Activated T-cell treated with anti-CD3 and anti-CD28 coated beads, Interleukin-2, amount 50 U/mL, for 24 hours (primary cell): Measurements from ENCODE around the gene TMEM184A.

ENCODE experiments used
- DNase-seq: peaks from one replicate; pipeline ENCODE4 v3.0.0-alpha.2; 2020
- H3K27ac Mint-ChIP-seq: 2 replicates; pipeline ENCODE4 v1.8.0; 2020; ENCODE audit warnings: mild to moderate bottlenecking, mixed read lengths
- H3K27me3 Mint-ChIP-seq: 2 replicates; pipeline ENCODE4 v1.8.0; 2020; ENCODE audit warnings: mixed read lengths
- H3K36me3 Mint-ChIP-seq: 2 replicates; pipeline ENCODE4 v1.8.0; 2020; ENCODE audit warnings: low read depth, mixed read lengths
- H3K4me1 Mint-ChIP-seq: 2 replicates; pipeline ENCODE4 v1.8.0; 2020; ENCODE audit warnings: low read depth, mixed read lengths
- H3K4me3 Mint-ChIP-seq: 2 replicates; pipeline ENCODE4 v1.8.0; 2020; ENCODE audit warnings: mild to moderate bottlenecking, moderate library complexity, mixed read lengths
- H3K9me3 Mint-ChIP-seq: 2 replicates; pipeline ENCODE4 v1.8.0; 2020; ENCODE audit warnings: mixed read lengths

TMEM184A gene

DNA sequence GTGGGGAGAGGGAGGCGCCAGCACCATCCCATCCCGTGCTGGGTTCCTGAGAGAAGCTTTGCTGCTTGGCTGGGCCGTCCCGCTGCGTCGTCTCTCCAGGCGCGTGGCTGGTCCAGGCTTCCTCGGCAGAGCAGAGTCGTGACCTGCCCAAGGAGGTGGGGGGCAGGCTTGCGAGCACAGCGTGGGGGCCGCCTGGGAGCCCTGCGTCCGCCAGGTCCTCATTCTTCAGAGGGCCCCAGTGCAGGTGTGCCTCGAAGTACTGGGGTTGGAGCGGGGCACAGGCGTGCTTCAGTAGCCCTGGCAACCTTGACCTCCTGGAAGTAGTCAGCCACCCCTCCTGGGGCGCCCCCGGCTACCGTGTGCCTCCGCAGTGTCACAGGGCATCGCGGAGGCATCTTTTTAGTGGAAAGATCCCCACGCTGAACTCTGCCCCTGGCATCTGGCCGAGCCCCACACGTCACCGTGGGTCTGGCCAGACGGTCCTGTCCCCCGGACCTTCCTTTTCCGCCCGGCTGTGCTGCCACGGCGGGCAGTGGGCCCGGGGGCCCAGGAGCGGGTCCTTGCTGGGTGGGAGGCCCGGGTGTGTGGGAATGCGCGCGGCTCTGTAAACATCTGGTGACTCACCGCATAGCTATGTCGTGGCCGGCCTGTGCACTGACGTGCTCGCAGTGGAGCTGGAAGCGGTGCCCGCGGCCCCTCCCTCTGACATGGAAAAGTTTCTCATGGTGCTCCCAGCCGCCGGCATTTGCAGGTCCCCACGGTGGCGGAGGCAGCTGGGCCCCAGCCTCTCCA lies 19.1 kb downstream of the TMEM184A start:
- no peak for DNase-seq
- Mint-ChIP-seq H3K27ac (peak overlapping the region; percentile 33), H3K36me3 (peaks cover 72% of the 10 kb centered on the region), H3K9me3 (no peaks in the 10 kb centered on the region), H3K27me3 (no peaks in the 10 kb centered on the region), H3K4me3 (no peak overlapping the region), H3K4me1 (peaks cover 39% of the 10 kb centered on the region)

DNA sequence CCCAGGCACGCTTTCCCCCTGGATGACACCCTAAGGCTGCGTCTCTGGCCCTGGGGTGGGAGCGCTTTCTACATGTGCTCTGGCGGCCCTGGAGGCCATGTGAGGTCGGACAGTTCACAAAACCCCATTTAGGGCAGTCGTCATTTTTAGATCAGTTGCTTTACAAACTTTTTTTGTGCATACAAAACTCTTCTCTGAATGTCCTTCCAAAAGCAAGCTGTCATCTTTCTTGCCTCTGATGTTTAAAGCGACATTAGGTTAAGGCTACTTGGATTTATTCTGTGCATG lies 19.6 kb downstream of the TMEM184A start:
- DNase-seq = no peak
- peak overlapping the region; percentile 33 for H3K27ac Mint-ChIP-seq

DNA sequence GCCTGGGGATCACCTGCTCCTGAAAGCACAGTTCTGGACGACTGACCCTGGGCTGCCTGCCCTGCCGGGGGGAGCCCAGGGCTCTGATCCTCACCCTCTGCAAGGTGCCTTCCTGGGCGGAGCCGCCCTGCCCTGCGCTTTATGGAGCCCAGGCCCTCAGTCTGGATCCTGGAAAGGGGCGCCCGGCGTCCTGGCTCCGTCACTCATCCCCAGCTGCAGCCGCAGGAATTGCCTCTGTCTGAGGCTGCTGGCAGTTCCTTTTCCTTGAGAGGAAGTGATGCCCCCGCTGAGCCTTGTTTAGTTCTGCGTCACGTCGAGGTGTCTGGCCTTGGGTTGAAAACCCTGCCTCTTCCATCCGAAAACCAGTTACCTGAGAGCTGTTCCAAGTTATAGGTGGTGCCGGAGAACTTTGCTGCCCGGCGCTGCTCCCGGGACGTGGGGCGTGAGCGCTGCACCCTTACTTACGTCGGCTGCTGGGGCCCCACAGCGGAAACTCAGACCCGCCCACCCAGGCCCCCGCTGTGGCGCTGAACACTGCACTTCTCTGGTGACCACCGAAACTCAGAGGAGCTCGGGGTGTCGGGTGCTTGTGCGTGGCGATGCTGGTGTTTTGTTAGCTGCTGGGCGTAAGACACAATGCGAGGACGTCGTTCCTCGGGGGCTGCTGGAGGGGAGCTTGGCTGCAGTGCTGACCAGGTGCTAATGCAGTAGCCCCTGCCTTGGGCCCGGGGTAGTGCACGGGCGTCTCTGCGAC lies 20.1 kb downstream of the TMEM184A start:
- H3K27ac Mint-ChIP-seq = no peak overlapping the region
- H3K4me1 Mint-ChIP-seq = peaks cover 44% of the 10 kb centered on the region
- no peak overlapping the region for H3K4me3 Mint-ChIP-seq
- DNase-seq = no peak
- peaks cover 69% of the 10 kb centered on the region for H3K36me3 Mint-ChIP-seq
- no peaks in the 10 kb centered on the region for H3K9me3 Mint-ChIP-seq
- H3K27me3 Mint-ChIP-seq = no peaks in the 10 kb centered on the region

More for the DNA sequence above, 19.6 kb downstream of the TMEM184A start:
- Mint-ChIP-seq H3K27me3 (no peaks in the 10 kb centered on the region), H3K9me3 (no peaks in the 10 kb centered on the region), H3K36me3 (peaks cover 74% of the 10 kb centered on the region), H3K4me1 (peaks cover 44% of the 10 kb centered on the region), H3K4me3 (no peak overlapping the region)

DNA sequence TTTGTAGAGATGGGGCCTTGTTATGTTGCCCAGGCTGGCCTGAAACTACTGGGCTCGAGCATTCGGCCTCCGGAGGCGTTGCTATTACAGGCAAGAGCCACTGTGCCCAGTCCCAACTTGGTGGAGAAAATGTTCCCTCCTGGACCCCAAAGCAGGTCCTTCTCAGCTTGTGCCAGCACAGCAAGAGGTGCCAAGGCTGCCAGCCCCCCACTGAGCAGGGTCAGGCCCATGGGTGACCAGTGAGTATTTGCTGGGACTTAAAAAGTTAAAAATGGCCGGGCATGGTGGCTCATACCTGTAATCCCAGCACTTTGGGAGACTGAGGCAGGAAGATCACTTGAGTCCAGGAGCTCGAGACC lies 20.9 kb downstream of the TMEM184A start:
- DNase-seq = no peak
- Mint-ChIP-seq H3K9me3 (no peaks in the 10 kb centered on the region), H3K27me3 (no peaks in the 10 kb centered on the region), H3K36me3 (peaks cover 63% of the 10 kb centered on the region), H3K4me3 (no peak overlapping the region), H3K27ac (no peak overlapping the region), H3K4me1 (peaks cover 45% of the 10 kb centered on the region)

DNA sequence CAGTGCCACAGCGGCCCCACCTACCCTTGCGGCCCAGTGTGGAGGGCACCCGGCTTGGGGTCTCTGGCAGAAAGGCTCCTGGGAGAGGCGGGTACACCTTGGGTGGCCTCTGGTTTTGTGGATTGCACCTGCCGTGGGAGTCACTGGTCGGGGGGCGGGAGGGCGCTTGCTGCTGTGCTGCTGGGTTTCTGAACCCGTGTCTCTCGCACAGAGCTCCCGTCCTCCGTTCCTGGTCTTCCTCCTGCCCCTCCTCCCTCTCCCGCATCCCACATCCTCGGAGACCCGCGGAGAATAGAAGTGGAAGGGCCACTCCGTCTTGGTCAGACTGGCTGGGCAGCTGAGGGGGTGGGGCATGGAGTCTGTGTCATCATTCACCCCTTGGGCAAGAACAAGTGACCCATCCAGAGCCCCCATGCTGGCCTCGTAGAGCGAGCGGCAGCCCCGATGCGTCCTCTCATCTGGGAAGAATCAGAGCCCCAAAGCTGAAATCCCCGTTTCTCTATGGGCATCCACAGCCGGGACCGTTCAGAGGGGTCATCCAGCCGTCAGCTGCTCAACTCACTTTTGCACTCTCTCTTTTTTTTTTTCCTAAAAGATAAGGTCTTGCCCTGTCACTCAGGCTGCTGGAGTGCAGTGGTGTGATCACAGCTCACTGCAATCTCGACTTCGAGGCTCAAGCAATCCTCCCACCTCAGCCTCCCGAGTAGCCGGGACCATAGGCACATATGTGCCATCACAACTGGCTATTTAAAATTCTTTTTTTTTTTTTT lies 21.5 kb downstream of the TMEM184A start:
- peaks cover 58% of the 10 kb centered on the region for H3K36me3 Mint-ChIP-seq
- H3K9me3 Mint-ChIP-seq = no peaks in the 10 kb centered on the region

DNA sequence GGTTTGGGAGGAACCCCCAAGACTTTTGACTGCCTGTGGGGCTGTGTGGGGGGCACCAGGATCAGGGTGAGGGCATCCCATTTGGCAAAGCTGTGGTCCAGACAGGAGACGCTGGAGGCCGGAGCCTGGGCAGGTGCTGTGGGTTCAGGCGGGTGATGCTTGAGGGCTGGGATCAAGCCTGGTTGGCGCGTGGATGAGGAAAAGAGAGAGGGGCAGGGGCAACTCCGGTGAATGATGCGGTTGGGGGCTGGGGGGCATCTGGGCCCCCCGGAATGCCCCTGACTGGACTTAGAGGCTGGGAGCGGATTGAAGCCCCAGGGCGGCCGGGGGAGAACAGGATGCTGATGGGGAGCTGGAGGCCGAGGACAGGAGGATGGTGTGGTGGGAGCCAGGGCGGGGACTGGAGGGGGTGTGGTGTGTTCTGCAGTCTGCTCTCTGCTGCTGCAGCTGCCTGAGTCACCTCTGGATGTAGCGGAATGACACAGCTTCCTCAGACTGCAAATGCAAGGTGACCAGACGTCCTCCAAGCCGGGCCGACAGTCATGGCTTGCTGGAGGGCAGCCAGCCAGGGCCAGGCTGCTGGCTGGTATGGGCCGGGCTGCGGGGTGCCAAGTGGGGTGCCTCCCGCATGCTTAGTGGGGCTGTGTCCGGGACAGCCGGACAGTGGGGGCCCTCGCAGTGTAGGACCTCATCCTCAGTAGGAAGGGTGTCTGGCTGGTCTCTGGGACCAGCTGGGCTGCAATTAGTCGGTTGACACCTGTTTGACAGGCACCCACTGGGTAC lies 22.3 kb downstream of the TMEM184A start:
- Mint-ChIP-seq H3K4me3 (peak overlapping the region; percentile 89), H3K36me3 (peaks cover 52% of the 10 kb centered on the region), H3K27ac (peak overlapping the region; percentile 94), H3K4me1 (peaks cover 47% of the 10 kb centered on the region), H3K9me3 (no peaks in the 10 kb centered on the region), H3K27me3 (no peaks in the 10 kb centered on the region)
- no peak for DNase-seq

More for the DNA sequence above, 21.5 kb downstream of the TMEM184A start:
- peaks cover 47% of the 10 kb centered on the region for H3K4me1 Mint-ChIP-seq
- no peak for DNase-seq
- H3K27me3 Mint-ChIP-seq = no peaks in the 10 kb centered on the region
- no peak overlapping the region for H3K4me3 Mint-ChIP-seq
- peak overlapping the region; percentile 94 for H3K27ac Mint-ChIP-seq

DNA sequence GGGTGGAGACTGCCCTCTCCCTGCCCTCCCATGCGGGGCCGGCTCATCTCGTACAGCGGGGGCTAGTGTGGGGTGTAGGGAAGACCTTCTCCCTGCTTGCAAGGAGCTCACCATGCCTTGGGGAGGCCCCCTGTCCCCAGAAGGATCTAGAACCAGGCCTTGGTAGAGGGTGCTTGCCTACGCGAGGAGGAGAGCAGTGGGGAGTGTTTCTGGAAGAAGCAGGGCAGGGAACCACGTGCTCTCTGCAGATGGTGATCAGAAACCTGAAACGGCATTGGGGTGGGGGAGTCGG lies 22.8 kb downstream of the TMEM184A start:
- no peak for DNase-seq
- H3K4me3 Mint-ChIP-seq = peak overlapping the region; percentile 89
- H3K9me3 Mint-ChIP-seq = no peaks in the 10 kb centered on the region
- peaks cover 52% of the 10 kb centered on the region for H3K36me3 Mint-ChIP-seq
- H3K27me3 Mint-ChIP-seq = no peaks in the 10 kb centered on the region
- peaks cover 47% of the 10 kb centered on the region for H3K4me1 Mint-ChIP-seq
- H3K27ac Mint-ChIP-seq = peak overlapping the region; percentile 94

DNA sequence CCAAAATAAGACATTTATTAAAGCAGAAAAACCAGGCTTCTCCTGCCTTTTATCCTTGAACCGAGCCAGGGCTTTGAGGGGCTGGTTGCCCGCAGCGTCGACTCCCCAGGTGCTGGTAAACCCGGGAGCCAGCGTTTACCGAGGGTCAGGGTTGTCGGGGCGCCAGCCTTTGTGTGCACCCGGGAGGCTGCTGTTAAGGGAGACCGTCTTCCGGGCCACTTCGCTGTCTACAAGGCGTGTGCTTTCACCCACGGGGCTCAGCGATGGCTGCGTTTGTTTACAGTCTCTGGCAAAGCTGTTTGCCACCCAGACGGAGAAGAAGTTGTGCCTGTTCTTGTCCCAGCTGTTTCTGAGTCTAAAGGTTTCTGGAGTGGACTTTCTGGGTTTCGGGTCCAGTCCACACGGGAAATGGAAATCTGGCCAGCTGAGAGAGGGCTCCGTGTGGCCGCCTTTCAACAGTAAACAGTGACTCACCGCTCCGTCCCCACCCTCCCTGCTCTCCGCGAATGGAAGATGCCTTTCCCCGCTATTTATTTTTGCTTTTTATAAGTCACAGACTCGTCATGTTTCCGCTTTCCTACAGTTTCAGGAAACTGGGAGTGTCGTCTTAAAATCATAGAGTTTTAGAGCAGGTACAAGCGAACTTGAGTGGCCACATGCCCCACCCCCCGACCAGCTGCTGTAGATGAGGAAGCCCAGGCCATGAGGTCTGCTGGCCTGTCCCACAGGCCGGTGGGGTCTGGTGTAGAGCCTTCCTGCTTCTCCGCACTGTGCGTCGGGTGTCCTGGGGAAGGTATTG lies 23.4 kb downstream of the TMEM184A start:
- DNase-seq = peak; percentile 70
- Mint-ChIP-seq H3K27me3 (no peaks in the 10 kb centered on the region), H3K36me3 (peaks cover 49% of the 10 kb centered on the region), H3K4me3 (peak overlapping the region; percentile 89), H3K9me3 (no peaks in the 10 kb centered on the region), H3K4me1 (peaks cover 44% of the 10 kb centered on the region), H3K27ac (peak overlapping the region; percentile 94)

DNA sequence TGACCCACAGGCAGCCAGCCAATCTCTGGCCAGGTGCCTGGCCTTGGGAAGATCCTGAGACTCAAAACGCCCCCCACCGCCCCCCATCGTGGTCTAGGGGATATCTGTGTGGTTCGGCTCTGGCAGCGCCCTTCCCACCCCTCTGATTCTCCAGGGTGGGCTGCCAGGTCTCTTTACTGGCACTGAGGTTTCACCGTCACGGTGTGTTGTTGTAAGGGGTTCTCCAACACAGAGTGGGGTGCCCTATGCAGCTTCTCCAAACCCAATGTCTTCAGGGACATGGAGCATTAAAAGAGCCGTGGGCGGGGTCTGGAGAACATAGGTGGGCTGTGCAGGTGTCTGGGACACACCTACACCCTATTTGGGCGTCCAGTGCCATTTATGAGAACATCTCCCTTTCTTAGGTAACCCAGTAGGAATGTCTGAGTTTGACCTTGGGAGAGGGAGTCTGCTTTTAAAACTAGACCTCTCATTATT lies 24.0 kb downstream of the TMEM184A start:
- Mint-ChIP-seq H3K4me3 (peak overlapping the region; percentile 89), H3K9me3 (no peaks in the 10 kb centered on the region), H3K4me1 (peaks cover 44% of the 10 kb centered on the region), H3K36me3 (peaks cover 49% of the 10 kb centered on the region), H3K27me3 (no peaks in the 10 kb centered on the region), H3K27ac (peak overlapping the region; percentile 94)
- no peak for DNase-seq

DNA sequence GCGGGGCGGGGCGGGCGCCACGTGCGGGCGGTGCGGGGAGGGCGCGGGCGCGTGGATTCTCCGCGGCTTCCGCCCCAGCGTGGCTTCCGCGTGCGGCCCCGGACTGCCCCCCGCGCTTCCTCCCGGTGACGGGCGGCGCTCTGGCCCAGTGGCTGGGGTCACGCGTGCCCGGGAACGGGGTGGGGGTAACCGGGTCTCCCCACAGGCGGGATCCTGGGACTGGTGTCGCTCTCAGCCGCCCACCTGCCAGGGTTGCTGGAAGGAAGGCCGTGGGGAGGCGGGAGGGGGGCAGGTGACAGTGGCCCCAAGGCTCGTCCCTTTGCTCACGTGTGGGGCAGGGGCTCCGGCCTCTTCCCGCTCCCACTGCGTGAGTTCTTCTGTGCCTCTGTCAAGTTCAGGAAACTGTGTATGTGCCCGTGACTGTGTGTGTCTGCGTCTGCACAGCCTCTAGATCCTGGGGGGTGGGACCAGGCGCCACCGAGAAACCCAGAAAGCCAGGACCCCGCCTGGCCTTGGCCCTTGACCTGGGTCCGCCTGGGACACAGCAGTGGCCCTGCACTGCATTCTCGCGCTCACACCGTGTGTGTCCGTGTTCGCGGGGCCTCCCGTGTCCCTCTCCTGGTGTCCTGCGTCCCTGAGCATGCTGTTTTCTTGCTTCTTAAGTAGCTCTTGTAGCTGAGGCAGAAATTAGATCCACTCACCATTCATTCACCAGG lies 24.6 kb downstream of the TMEM184A start:
- H3K4me3 Mint-ChIP-seq = peak overlapping the region; percentile 89
- peak; percentile 65 for DNase-seq
- no peaks in the 10 kb centered on the region for H3K27me3 Mint-ChIP-seq
- no peaks in the 10 kb centered on the region for H3K9me3 Mint-ChIP-seq
- peaks cover 44% of the 10 kb centered on the region for H3K36me3 Mint-ChIP-seq
- H3K4me1 Mint-ChIP-seq = peaks cover 41% of the 10 kb centered on the region
- H3K27ac Mint-ChIP-seq = peak overlapping the region; percentile 94

DNA sequence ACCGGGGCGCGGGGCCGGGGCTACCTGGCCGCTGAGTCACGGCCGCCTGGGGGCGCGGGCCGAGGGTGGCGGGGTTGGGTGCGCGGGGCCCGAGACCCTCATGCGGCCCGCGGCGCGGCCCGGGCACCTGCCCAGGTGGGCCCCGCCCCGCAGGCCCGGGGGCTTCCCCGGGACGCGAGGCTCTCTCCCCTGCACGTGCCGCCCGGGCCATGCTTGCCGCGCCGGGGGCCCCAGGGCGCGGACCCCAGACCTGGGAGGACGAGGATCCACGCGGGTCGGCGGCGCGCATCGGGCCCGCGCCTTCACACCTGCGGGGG lies 25.1 kb downstream of the TMEM184A start:
- Mint-ChIP-seq H3K36me3 (peaks cover 40% of the 10 kb centered on the region), H3K9me3 (no peaks in the 10 kb centered on the region), H3K27me3 (no peaks in the 10 kb centered on the region), H3K4me3 (no peak overlapping the region), H3K4me1 (peaks cover 38% of the 10 kb centered on the region), H3K27ac (no peak overlapping the region)
- DNase-seq = no peak

DNA sequence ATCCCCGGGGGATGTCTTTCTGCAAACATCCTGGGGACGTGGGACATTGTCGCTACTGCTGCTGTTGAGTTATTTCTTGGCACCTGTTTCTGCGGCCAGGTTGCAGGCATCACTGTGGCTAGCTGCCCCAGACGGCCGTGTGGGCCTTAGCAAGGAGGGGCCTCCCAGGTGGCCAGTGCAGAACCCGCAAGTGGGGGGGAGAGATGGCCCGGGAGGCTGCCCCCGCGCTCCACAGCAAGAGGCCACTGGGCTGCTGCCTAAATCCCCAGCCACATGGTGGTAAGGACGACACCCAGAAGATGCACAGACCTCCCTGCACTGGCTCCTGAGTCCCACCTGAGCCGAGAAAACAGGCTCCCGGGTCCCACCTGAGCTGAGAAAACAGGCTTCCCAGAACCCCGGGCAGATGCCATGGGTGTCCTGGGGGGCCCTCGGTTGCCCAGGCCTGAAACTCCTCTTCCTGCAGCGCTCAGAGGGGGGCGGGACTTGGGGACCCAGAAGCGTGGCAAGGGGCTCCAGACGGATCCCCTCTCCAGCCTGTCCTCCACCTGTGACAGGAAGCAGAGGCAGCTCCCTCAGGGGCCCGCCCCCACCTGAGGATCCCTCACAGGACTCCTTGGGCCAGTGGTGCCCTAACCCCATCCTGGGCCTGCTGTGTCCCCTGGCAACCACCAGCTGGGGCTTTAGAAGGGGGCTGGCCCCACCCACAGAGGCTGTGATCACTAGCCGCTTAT lies 26.5 kb downstream of the TMEM184A start:
- Mint-ChIP-seq H3K36me3 (peaks cover 27% of the 10 kb centered on the region), H3K27ac (peak overlapping the region; percentile 79), H3K4me3 (peak overlapping the region; percentile 69), H3K4me1 (peaks cover 33% of the 10 kb centered on the region), H3K9me3 (no peaks in the 10 kb centered on the region), H3K27me3 (no peaks in the 10 kb centered on the region)
- no peak for DNase-seq

DNA sequence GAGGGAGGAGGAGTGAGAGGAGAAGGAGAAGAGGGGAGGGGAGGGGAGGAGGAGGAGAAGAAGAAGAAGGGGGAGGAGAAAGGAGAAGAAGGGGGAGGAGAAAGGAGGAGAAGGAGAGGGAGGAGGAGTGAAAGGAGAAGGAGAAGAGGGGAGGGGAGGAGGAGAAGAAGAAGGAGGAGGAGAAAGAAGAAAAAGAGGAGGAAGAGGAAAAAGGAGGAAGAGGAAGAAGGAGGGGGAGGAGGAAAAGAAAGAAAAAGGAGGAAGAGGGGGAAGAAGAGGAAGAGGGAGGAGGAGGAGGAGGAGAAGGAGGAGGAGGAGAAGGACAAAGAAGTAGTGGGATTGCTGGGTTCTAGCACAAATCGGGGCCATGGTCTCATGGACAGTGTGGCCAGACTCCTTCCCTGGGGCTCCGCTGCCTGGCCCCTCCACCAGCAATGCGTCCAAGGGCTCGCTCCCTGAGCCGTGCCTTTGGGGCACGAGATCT lies 29.7 kb downstream of the TMEM184A start:
- Mint-ChIP-seq H3K27ac (no peak overlapping the region), H3K27me3 (no peaks in the 10 kb centered on the region), H3K9me3 (no peaks in the 10 kb centered on the region), H3K36me3 (no peaks in the 10 kb centered on the region), H3K4me1 (peaks cover 8% of the 10 kb centered on the region), H3K4me3 (no peak overlapping the region)
- DNase-seq = no peak
